Astrocyte of the spinal cord (primary cell): ENCODE results near the gene FOXN3.

Experiments
- DNase-seq: peaks from one replicate; pipeline ENCODE4 v3.0.0; 2011; ENCODE audit warnings: low read depth, low spot score
- H3K4me3 ChIP-seq: 2 replicates; pipeline ENCODE4 v1.5.1; 2011; ENCODE audit warnings: low read depth, mild to moderate bottlenecking, low read length, moderate library complexity
- CTCF ChIP-seq: IDR thresholded peaks from 2 replicates; pipeline ENCODE4 v1.5.1; 2012; ENCODE audit warnings: low read depth, mild to moderate bottlenecking, low read length, inconsistent platforms
- in situ Hi-C: cut with HindIII; loops from 2 replicates; pipeline ENCODE4 v1.10.0; 2017; ENCODE audit warnings: low sequenced_read_pairs

Gene FOXN3

DNA sequence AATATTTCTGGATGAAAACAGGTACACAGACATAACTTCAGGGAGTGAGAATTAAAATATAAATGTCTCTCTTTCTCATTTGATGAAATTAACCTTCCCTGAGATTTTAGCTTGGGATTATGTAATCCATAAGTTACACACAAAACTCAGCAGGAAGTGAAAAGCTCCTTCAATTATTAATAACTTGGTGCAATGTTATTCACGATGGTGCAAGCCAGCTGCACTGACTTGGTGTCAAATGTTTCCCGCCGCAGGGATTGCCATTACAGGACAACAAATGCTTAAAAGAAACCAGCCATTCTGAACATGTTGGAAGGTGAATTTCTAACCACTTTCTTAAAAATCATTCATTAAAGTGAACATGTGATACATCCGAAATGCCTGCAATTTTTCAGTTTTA, 250.4 kb downstream of the FOXN3 start:
- no peak for TF ChIP-seq CTCF
- in situ Hi-C loops: no loop called here
- no peak for DNase-seq
- H3K4me3 ChIP-seq: no peak overlapping the region

DNA sequence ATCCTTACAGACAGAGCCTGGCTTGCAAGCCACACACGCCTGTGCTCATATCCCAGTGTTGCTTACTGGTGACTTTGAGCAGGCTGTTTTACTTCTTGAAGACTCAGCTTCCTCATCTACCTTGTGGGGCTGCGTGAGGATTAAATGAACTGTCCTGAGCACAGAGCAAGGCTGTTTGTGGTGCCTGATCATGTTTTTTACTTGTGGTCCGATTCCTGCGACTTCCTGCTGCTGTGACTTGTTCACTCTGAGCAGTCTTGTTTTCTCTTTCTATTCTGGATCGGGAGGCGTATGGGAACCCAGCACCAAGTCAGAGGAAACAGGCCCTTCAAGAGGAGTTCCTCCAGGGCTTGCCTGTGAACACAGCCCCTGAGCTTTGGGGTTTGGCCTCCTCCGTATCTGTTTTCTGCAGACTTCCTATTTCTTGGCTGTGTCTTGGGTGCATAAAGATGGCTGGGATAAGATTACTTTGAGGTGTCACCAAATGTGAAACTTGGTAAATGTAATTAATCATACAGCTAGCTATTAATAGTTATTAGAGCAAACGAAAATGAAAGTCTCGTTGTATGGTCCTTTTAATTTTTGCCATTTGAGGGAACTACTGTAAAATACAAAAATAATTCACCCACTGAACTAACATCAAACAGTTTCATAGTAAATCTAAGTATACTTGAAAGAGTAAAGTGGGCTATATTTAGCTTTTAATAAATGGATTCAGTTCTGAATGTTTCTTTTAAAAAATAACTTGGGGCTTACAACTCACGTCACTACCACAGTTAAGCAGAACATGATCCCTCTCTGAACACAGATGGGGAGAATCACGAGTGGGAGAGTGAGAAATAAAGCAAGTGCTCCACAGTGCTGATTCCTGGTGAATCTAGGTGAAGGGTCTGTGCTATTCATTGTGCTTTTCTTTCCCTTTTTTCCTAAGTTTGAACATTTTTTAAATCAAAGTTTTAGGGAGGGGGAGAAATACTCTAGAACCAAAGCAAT, 251.5 kb downstream of the FOXN3 start:
- no peak overlapping the region for H3K4me3 ChIP-seq
- no peak for DNase-seq
- in situ Hi-C loops: no loop called here
- TF ChIP-seq CTCF: no peak

GRCh38 chr14:89164168-89165073, 252.6 kb downstream of the FOXN3 start:
- no peak for TF ChIP-seq CTCF
- no peak overlapping the region for H3K4me3 ChIP-seq
- peak; percentile 22 for DNase-seq
- in situ Hi-C loops: no loop called here

DNA sequence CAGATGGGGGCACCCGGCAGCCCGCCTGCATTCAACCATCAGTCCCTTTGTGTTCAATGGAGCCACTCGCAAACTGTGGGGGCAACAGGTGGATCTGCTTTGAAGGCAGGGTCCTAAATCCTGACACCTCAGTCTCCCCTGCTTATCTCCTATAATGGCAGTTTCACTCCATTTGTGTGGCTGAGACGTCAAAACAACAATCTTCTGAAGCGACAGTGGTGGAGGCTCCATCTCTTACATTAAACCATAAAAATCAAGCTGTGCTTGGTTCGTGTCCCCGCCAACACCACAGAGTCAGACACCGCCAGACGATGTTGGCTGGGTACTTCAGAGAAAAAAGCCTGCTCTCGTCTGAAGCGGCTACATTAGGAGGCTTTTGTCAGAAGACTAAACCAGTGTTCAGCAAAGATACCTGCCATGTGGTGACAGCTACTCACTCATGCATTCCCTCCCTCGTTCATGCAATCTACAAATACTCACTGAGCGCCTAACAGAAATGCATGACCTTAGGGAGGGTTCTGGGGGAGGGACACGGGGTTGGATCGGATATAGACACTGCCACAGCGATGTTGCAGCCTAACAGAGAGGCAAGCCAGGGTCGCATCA, 253.9 kb downstream of the FOXN3 start:
- no peak overlapping the region for H3K4me3 ChIP-seq
- in situ Hi-C loops: no loop called here
- no peak for DNase-seq
- TF ChIP-seq CTCF: no peak

DNA sequence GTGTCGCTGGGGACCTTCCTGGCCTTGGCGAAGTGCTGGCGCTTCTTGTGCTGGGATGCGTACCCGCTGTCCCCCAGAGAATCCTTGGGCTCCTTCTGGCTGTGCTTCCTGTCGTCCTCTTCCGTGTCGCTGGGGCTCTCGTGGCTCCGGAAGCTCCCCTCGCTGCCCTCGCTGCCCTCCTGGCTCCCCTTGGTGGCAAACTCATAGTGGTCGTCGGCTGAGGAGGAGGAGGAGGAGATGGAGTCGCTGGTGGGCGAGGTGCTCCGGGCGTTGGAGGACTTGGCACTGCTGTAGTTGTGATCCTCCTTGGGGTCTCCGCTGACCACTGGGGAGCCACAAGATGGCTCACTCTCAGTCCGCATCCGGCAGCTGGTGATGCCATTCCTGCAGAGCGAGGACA, 254.4 kb downstream of the FOXN3 start:
- in situ Hi-C loops: no loop called here
- no peak for TF ChIP-seq CTCF
- no peak for DNase-seq
- H3K4me3 ChIP-seq: no peak overlapping the region

DNA sequence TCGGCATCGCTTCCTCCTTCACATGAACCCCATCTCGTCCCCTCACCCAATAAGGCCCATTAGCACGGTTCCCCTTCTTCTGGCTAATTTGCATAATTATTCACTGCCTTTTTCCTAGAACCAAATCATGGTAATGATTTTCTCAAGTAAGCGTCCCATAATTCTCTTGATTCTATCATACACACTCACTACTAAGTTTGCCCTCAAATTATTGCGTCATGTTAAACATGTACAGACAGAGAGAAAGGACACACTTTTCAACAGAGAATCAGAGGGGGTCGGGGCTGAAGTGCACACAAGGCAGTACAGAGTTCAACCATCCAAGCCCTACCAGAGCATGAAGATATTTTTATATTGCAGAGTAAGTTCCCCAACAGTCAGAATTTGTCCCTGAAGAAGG, 256.6 kb downstream of the FOXN3 start:
- no peak for DNase-seq
- in situ Hi-C loops: no loop called here
- no peak for TF ChIP-seq CTCF
- H3K4me3 ChIP-seq: no peak overlapping the region
